GM19043 (cell line): ENCODE data around the gene OLIG3.

Experiments
- ATAC-seq: cut with Tn5 transposase; IDR thresholded peaks from one replicate; pipeline ENCODE4 v1.9.1; 2021; ENCODE audit warnings: low read depth; ENCODE audit not compliant: unreplicated experiment

OLIG3 gene

DNA sequence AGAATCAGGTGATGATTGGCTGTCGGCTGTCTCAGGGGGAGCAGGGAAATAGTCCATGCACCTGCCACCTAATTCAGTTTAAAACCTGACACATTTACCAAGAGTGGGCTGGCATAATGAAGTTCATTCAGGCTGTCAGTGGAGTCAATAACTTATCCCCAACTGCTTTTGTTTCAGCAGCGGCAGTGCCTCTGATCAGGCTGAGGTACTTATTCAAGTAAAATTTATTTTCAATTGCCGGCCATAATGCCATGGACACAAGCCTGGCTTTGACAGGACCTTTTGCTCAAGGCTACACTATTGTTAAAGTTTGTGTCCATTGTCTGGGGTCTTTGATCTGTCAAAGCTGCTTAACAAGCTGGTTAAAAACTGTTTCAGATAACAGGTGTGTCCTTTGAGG lies 20.6 kb downstream of the OLIG3 start:
- no peak for ATAC-seq

DNA sequence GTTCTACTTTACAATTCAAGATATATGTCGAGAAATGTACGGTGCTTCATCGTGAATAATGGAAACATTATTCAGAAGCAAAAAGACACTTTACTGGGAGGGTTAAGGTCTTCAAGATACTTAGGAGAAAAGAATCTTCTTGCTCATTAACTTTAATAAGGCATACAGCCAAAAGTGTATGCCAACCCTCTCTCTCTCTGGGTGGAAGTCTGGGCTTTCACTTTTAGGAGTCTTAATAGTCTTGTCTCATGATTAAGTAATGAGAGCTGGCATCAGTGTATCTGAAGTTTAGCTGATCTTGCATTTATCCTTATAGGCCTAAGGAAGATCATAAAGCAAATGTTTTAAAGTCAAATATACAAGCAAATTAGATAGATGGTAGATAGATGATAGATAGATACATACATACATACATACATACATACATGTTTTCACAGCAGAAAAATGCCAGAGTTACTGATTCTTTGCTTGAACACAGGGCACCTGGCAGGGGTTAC lies 21.5 kb downstream of the OLIG3 start:
- no peak for ATAC-seq

DNA sequence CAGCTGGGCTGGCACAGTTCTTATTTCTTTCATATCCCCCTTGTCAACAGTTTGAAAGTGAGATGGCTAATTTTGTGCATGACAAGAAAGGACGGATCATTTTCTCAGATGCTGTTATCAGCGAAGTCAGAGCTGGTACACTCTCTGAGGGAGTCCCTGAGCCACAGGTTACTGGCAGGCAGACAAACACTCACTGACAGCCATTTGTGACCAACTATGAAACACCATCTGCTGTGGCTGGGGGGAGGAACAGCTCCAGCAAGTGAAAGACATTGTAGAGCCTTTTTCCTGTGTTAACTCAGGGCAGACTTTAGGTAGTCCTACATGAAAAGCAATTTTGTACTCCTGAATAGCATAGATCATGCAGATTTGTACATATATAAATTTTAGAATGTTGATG lies 22.2 kb downstream of the OLIG3 start:
- no peak for ATAC-seq

DNA sequence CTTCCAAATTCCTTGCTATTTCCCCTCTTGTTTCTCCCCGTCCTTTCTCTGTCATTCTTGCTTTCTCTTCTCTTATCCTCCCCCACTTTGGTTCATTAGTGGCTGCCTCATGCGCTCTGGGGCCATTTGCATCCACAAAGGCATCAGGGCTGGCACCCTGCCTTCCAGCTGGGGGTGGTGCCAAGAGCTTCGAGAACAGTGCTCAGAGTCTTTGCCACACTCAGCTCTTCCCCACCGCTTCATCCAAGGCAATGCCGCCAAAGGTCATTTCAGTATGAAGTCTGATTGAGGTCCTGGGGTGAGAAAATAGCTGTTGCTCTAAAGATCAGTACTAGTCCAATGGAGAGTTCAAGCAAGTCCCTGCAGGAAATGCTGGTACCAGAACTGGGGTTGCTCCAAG lies 22.7 kb downstream of the OLIG3 start:
- no peak for ATAC-seq

DNA sequence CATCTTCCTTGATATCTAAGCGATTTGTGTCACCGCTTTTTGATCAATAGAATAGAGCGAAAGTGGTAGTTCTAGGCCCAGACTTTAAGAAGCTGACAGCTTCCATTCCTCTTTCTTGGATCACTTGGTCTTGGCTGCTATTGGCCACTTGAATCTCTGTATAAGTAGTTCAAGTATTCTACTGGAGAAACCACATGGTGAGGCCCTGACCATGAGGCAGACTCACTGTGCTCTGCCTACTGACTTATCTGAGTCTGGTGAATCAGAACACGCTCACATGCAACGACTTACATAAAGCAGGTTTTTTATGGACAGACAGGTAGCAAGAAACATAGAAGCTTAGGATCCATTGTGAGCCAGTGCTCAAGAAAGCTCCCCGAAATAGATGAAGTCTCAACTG lies 27.0 kb downstream of the OLIG3 start:
- ATAC-seq: no peak

DNA sequence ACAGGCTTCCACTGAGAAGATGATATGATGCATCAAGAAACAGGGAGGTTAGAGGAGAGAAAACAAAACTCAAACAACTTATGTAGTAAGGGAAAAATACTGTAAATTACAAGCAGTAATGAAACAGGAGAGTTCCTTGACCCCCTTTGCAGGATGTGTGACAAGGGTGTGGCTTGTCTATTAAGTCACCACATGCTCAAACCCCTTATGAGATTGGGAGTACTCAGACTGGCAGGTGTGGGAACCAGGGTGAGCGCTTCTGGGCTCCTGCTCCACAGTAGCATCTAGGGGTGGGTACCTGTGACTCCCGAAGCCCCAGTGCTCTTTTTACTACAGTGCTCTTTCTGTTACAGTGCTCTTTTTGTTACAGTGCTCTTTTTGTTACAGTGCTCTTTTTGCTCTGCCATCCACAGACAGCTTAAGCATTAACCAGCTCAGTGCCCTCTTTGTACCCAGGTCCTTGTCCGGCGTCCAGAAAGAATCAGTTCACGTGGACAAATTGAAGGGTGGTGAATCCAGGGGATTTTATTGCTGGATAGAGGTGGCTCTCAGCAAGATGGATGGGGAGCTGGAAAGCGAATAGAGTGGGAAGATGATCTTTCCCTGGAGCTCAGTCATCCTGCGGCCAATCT lies 28.7 kb downstream of the OLIG3 start:
- no peak for ATAC-seq

DNA sequence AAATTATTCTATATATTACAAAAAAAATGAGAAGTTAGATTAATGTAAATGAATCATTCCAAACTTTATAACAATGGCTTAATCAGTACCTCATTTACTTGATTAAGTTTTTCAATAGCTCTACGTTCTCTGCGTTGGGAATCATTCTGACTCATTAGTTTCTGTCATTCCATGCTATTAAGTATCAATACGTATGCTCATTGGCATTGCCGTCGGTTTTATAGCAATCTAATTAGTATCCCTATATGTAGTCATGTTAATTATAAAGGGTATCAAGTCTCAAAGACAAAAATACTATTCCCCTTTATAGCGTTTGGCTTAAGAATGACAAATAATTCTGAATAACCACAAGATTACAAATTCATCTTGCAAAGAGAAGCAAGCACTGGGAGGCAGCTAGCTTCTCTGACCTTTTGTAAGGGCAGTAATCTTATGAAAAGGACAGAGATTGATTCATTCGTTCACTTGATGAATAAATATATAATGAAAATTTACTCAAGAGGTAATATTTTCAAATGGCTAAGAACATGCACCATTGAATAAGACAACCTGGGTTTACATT lies 41.8 kb downstream of the OLIG3 start:
- no peak for ATAC-seq

DNA sequence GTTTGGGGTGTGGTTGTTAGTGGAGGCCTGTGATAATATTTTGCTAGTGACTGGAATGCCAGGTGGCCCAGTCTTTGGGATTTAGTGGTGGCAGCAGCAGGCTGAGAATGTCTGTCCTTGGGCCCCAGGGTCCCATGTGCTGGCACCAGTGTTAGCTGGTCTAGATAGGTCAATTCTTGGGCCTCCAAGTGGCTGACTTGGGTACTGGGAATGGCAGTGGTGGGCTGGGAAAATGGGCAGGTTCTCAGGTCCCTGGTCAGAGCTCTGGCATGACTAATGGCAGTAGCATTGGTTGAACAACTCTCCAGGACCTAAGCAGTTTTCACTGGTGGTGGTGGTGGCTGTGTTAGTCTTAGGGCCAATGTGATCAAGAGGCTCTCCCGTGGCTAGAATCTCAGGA lies 50.3 kb downstream of the OLIG3 start:
- no peak for ATAC-seq
